ENCODE measurements around the gene MCM7.
A peak's percentile ranks its signal among the peaks of the same experiment; 100 is the strongest.

Gene MCM7

GRCh38 chr7:100119970-100120732 lies 19.0 kb upstream of the MCM7 start:
- DNase-seq (ENCODE audit: extremely low read depth, low read depth), result peak; percentile 16
- TF ChIP-seq, protein P1, sequence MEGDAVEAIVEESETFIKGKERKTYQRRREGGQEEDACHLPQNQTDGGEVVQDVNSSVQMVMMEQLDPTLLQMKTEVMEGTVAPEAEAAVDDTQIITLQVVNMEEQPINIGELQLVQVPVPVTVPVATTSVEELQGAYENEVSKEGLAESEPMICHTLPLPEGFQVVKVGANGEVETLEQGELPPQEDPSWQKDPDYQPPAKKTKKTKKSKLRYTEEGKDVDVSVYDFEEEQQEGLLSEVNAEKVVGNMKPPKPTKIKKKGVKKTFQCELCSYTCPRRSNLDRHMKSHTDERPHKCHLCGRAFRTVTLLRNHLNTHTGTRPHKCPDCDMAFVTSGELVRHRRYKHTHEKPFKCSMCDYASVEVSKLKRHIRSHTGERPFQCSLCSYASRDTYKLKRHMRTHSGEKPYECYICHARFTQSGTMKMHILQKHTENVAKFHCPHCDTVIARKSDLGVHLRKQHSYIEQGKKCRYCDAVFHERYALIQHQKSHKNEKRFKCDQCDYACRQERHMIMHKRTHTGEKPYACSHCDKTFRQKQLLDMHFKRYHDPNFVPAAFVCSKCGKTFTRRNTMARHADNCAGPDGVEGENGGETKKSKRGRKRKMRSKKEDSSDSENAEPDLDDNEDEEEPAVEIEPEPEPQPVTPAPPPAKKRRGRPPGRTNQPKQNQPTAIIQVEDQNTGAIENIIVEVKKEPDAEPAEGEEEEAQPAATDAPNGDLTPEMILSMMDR (IDR thresholded peaks at IDR 0.05; ENCODE audit: low read depth, low read length), result no peak

GRCh38 chr7:100119072-100119969 lies 18.1 kb upstream of the MCM7 start, which contains the start of the genes CNPY4 and TAF6:
CNPY4 (plus strand) TSS chr7:100119634; CDS start chr7:100119745, 111 bp downstream.
TAF6 (minus strand) TSS chr7:100119358; CDS start chr7:100114209, 5,149 bp downstream.
- DNase-seq (ENCODE audit: extremely low read depth, low read depth), result peak; percentile 90

DNA sequence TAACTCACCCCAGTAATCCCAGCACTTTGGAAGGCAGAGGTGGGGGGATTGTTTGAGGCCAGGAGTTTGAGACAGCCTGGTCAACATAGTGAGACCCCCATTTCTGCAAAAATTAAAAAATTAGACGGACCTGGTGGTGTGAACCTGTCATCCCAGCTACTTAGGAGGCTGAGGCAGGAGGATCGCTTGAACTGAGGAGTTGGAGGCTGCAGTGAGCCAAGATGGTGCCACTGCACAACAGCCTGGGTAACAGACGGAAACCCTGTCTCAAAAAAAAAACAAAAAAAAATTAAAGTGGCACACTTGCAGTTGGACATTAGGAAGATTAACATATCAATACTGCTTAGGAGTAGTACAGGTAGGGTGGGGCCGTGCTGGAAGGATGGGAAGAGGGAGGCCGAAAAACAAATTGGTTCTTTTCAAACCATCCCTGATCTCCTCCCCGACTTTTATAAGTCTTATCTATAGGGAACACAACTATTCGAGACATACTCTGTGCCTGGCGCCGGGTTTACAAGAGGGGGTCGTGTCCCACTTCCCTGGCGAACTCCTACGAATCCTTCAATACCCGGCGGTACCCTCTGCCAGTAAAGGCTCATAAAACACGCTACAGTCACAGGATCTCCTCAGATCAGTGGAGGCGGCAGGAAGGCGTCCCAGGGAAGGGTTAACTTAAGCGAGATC lies 17.3 kb upstream of the MCM7 start:
- TF ChIP-seq, protein P1 (IDR thresholded peaks at IDR 0.05; ENCODE audit: low read depth, low read length), result no peak
- no peak for DNase-seq (ENCODE audit: extremely low read depth, low read depth)

More at GRCh38 chr7:100119072-100119969, 18.1 kb upstream of the MCM7 start, which contains the start of the genes CNPY4 and TAF6:
- TF ChIP-seq, protein P1 (IDR thresholded peaks at IDR 0.05; ENCODE audit: low read depth, low read length), result no peak

DNA sequence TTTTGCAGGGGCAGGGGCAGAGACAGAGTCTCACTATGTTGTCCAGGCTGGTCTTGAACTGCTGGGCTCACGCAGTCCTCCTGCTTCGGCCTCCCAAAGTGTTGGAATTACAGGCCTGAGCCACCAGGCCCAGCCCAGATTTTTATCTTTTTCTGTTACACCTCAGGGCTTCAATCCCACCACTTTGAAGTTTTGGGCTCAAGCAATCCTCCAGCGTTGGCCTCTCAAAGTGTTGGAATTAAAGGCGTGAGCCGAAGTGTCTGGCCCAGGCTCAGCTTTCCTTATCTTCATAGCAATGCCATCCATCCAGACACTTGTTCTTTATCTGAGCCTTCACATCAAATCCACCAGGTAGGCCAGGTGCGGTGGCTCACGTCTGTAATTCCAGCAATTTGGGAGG lies 13.8 kb upstream of the MCM7 start:
- TF ChIP-seq, protein P1 (IDR thresholded peaks at IDR 0.05; ENCODE audit: low read depth, low read length), result no peak
- DNase-seq (ENCODE audit: extremely low read depth, low read depth), result no peak

GRCh38 chr7:100111914-100112313 lies 10.7 kb upstream of the MCM7 start:
- TF ChIP-seq, protein P1 (IDR thresholded peaks at IDR 0.05; ENCODE audit: low read depth, low read length), result no peak
- DNase-seq (ENCODE audit: extremely low read depth, low read depth), result no peak

GRCh38 chr7:100111156-100111555 lies 10.0 kb upstream of the MCM7 start:
- no peak for DNase-seq (ENCODE audit: extremely low read depth, low read depth)
- TF ChIP-seq, protein P1 (IDR thresholded peaks at IDR 0.05; ENCODE audit: low read depth, low read length), result no peak
